SK-N-SH (cell line): ENCODE results near the gene OR2T10.

ENCODE experiments used
- EP300 ChIP-seq, 2 experiments: IDR thresholded peaks; 2 replicates each; pipeline versions ENCODE4 v1.4.0 to v1.6.1; 2012; ENCODE audit warnings: borderline replicate concordance in 1 of 2, low read depth in 1 of 2, low read length in 1 of 2
- RFX5 ChIP-seq: IDR thresholded peaks from 2 replicates; pipeline ENCODE4 v1.6.1; 2012; ENCODE audit warnings: mild to moderate bottlenecking, improper control_type of control experiment, low read length
- TF ChIP-seq, protein P1 (sequence below): fragments of 200-600 bp; sonication (generic); IDR thresholded peaks from 2 replicates; pipeline ENCODE4 v1.6.1; 2017; ENCODE audit warnings: antibody characterized with exemption, mild to moderate bottlenecking, moderate library complexity

DNA sequence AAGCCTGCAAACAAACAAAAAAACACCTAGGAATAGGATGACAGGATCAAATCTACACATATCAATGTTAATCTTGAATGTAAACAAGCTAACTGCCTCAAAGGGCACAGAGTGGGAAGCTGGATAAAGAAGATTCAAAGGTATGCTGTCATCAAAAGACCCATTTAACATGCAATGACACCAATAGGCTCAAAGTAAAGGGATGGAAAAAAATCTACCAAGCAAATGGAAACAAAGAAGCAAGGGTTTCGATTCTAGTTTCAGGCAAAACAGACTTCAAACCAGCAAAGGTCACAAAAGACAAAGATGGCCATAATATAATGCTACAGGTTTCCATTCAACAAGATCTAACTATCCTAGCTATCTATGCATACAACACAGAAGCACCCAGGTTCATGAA lies 16.2 kb upstream of the OR2T10 start:
- TF ChIP-seq RFX5: no peak
- TF ChIP-seq, protein P1, sequence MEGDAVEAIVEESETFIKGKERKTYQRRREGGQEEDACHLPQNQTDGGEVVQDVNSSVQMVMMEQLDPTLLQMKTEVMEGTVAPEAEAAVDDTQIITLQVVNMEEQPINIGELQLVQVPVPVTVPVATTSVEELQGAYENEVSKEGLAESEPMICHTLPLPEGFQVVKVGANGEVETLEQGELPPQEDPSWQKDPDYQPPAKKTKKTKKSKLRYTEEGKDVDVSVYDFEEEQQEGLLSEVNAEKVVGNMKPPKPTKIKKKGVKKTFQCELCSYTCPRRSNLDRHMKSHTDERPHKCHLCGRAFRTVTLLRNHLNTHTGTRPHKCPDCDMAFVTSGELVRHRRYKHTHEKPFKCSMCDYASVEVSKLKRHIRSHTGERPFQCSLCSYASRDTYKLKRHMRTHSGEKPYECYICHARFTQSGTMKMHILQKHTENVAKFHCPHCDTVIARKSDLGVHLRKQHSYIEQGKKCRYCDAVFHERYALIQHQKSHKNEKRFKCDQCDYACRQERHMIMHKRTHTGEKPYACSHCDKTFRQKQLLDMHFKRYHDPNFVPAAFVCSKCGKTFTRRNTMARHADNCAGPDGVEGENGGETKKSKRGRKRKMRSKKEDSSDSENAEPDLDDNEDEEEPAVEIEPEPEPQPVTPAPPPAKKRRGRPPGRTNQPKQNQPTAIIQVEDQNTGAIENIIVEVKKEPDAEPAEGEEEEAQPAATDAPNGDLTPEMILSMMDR: no peak
- TF ChIP-seq EP300 (IDR thresholded peaks at IDR 0.05; ENCODE audit: borderline replicate concordance in 1 of 2, low read depth in 1 of 2, low read length in 1 of 2): no peak
